ENCODE results near the gene RCVRN. TPM values are rescaled to one million over a fixed set of nuclear protein-coding genes. Genes with fewer than 3 reads are reported as not detected.

The RCVRN gene
- total RNA-seq, 6 experiments from 2014 or later = not detected

DNA sequence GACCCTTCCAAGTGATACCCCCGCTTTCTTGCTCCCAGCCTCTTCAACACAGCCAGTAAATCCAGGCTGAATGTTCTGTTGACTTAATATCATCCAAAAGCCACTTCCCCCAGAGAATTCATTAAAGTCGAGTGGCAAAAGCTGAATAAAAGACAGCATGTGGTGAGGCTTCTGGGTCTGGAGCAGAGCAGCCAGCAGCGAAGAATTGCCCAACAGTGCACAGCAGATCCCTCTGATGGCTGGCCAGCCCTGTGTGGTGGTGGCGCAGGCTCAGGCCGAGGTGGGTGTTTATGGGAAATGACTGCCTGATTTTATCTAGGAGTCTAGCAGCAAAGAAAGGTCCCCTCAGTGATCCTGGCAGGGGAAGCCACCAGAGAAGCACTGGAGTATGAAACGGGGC is 30.3 kb upstream of the RCVRN start:
- intact Hi-C loops (cut with DNase I) = no loop called here
- Histone ChIP-seq H3K36me3 (no peaks in the 10 kb centered on the region), H3K27me3 (no peaks in the 10 kb centered on the region), H3K4me3 (no peak overlapping the region), H3K9me3 (no peaks in the 10 kb centered on the region), H3K27ac (no peak overlapping the region), H3K4me1 (no peaks in the 10 kb centered on the region)
- 60% methylated on average over 3 of the region's 6 CpGs for WGBS (ENCODE audit: insufficient coverage, low coverage, low lambda C conversion rate, missing lambda C conversion rate)
- ATAC-seq = no peak
- TF ChIP-seq, protein P1, sequence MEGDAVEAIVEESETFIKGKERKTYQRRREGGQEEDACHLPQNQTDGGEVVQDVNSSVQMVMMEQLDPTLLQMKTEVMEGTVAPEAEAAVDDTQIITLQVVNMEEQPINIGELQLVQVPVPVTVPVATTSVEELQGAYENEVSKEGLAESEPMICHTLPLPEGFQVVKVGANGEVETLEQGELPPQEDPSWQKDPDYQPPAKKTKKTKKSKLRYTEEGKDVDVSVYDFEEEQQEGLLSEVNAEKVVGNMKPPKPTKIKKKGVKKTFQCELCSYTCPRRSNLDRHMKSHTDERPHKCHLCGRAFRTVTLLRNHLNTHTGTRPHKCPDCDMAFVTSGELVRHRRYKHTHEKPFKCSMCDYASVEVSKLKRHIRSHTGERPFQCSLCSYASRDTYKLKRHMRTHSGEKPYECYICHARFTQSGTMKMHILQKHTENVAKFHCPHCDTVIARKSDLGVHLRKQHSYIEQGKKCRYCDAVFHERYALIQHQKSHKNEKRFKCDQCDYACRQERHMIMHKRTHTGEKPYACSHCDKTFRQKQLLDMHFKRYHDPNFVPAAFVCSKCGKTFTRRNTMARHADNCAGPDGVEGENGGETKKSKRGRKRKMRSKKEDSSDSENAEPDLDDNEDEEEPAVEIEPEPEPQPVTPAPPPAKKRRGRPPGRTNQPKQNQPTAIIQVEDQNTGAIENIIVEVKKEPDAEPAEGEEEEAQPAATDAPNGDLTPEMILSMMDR (IDR thresholded peaks at IDR 0.05) = no peak
- TF ChIP-seq POLR2A (IDR thresholded peaks at IDR 0.05) = no peak
- DNase-seq = no peak

DNA sequence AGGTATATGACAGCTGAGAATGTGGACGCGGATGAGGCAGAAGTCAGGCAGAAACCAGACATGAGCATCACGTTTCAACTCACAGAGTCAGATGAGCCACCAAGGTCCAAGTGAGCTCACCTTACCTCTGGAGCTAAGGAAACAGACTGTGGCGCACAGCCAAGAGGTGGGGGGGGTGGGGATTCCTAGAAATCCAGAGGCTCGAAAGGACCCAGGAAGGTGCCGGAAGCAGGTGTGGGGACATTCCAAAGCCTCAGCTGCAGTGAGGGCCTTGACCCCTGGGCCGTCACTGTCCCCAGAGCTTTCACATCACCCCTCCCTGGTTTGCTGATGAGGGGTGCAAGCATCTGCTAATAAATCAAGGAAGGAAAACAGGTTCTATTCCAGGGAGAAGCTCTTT is 29.3 kb upstream of the RCVRN start:
- Histone ChIP-seq H3K27me3 (no peaks in the 10 kb centered on the region), H3K36me3 (no peaks in the 10 kb centered on the region), H3K4me1 (no peaks in the 10 kb centered on the region), H3K4me3 (no peak overlapping the region), H3K27ac (no peak overlapping the region), H3K9me3 (no peaks in the 10 kb centered on the region)
- DNase-seq (no peak), ATAC-seq (no peak)
- TF ChIP-seq, protein P1 (IDR thresholded peaks at IDR 0.05) = no peak
- no peak for TF ChIP-seq POLR2A (IDR thresholded peaks at IDR 0.05)
- intact Hi-C loops (cut with DNase I) = no loop called here
- WGBS (ENCODE audit: insufficient coverage, low coverage, low lambda C conversion rate, missing lambda C conversion rate) = 67% methylated on average over 5 of the region's 7 CpGs

DNA sequence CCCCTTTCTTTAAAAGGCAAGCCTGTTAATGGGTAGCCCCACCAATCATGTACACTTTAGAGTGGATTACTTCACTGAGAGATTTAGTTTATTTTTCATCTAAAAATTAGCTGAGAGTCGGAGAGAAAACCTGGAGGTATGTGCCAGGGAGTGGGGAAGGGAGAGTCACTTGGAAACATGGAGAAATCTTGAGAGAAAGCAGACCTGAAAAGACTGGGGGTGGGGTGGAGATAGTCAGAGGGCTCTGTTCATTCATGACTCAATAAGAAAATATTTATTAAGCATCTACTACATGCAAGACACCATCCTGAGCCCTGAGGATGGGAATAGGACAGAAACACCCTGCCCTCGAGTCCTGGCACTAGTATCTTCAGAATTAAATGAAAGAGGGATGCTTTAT is 27.4 kb upstream of the RCVRN start:
- ATAC-seq = no peak
- Histone ChIP-seq H3K27ac (no peak overlapping the region), H3K4me3 (no peak overlapping the region), H3K36me3 (no peaks in the 10 kb centered on the region), H3K4me1 (no peaks in the 10 kb centered on the region), H3K27me3 (no peaks in the 10 kb centered on the region), H3K9me3 (no peaks in the 10 kb centered on the region)
- DNase-seq = no peak
- no peak for TF ChIP-seq POLR2A (IDR thresholded peaks at IDR 0.05)
- WGBS (ENCODE audit: insufficient coverage, low coverage, low lambda C conversion rate, missing lambda C conversion rate) = 46% methylated on average over 2 of the region's 2 CpGs
- intact Hi-C loops (cut with DNase I) = no loop called here

DNA sequence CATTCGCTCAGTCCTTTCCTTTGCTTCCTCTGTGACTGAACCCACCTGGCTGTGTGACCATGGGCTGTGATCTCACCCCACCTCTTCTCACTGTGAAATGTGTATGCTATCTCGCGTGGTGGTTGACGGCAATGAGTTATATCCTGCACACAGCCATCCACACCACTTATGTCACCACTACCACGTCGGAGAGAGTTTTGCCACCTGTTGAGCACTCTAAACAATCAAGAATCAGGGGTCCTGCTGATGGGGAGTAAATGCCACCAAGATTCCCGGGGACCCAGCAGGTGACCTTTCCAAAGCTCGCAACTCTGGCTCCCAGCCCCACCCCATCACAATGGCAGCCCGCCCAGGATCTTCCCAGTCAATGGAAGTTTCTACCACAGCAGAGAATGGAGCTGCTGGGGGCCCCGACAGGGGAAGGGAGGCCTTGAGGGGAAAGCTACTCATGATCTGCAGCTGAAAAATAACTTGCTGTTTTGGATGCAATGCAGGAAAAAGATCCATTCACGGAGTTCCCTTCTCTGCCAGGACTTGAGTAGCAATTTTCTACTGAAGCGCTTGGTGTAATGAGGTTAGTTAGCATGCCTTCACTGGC is 26.2 kb upstream of the RCVRN start:
- Histone ChIP-seq H3K4me1 (no peaks in the 10 kb centered on the region), H3K27me3 (no peaks in the 10 kb centered on the region), H3K36me3 (no peaks in the 10 kb centered on the region), H3K9me3 (no peaks in the 10 kb centered on the region), H3K27ac (no peak overlapping the region), H3K4me3 (no peak overlapping the region)
- DNase-seq (no peak), ATAC-seq (no peak)
- TF ChIP-seq POLR2A (IDR thresholded peaks at IDR 0.05) = no peak
- TF ChIP-seq, protein P1 (IDR thresholded peaks at IDR 0.05) = no peak
- WGBS (ENCODE audit: insufficient coverage, low coverage, low lambda C conversion rate, missing lambda C conversion rate) = 53% methylated on average over 11 of the region's 12 CpGs
- intact Hi-C loops (cut with DNase I) = no loop called here

DNA sequence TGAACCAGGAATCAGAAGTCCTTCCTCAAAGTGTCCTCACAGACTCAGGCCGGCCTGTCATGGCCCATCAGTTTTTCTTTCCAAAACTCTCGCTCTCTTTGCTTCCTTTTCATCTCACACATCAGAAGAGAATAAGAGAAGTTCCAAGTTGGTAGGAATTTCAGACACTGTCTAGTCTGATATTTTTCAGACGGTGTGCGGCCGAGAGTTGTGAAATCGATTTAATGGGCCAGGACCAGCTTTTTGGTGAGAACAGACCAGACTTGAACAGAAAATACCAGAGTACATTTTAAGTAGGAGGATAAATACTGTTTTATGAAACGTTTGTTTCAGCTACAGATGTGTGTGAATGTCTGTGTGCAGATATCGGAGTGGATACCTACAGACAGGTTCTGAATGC is 24.8 kb upstream of the RCVRN start:
- no peak for TF ChIP-seq POLR2A (IDR thresholded peaks at IDR 0.05)
- TF ChIP-seq, protein P1 (IDR thresholded peaks at IDR 0.05) = no peak
- Histone ChIP-seq H3K27me3 (no peaks in the 10 kb centered on the region), H3K36me3 (no peaks in the 10 kb centered on the region), H3K27ac (no peak overlapping the region), H3K4me3 (no peak overlapping the region), H3K9me3 (no peaks in the 10 kb centered on the region), H3K4me1 (no peaks in the 10 kb centered on the region)
- DNase-seq (no peak), ATAC-seq (no peak)
- 60% methylated on average over 8 of the region's 8 CpGs for WGBS (ENCODE audit: insufficient coverage, low coverage, low lambda C conversion rate, missing lambda C conversion rate)
- intact Hi-C loops (cut with DNase I) = no loop called here

Data from right lobe of liver (tissue), 6 donors.